K562 (cell line): ENCODE data around the gene COX5A. TPM values are rescaled to one million over a fixed set of nuclear protein-coding genes. Genes with fewer than 3 reads are reported as not detected.
A peak's percentile ranks its signal among the peaks of the same experiment; 100 is the strongest.

ENCODE experiments used
- E4F1 ChIP-seq: fragments of 250-450 bp; sonication (Bioruptor Pico); IDR thresholded peaks from 2 replicates; pipeline ENCODE4 v1.5.0; 2021; ENCODE audit warnings: mild to moderate bottlenecking, borderline replicate concordance
- FUS ChIP-seq: fragments of 200-400 bp; formaldehyde crosslinking; optimal IDR thresholded peaks from 2 replicates; pipeline ENCODE3; 2017; ENCODE audit warnings: low read depth, low read length
- HES1 ChIP-seq: fragments of 450-650 bp; IDR thresholded peaks from 2 replicates; pipeline ENCODE4 v1.6.1; 2016; ENCODE audit warnings: low read depth, mild to moderate bottlenecking, moderate library complexity
- MCM5 ChIP-seq: fragments of 450-650 bp; IDR thresholded peaks from 2 replicates; pipeline ENCODE4 v1.6.1; 2016; ENCODE audit warnings: low read depth
- PHTF2 ChIP-seq: fragments of 250-450 bp; sonication (Bioruptor Pico); IDR thresholded peaks from 2 replicates; pipeline ENCODE4 v1.5.0; 2021; ENCODE audit warnings: mild to moderate bottlenecking
- POLR2G ChIP-seq: fragments of 200-400 bp; formaldehyde crosslinking; IDR thresholded peaks from 2 replicates; pipeline ENCODE4 v1.6.1; 2017; ENCODE audit warnings: low read depth, mild to moderate bottlenecking, antibody characterized with exemption, low read length, moderate library complexity
- RFX7 ChIP-seq: fragments of 250-450 bp; sonication (Bioruptor Pico); IDR thresholded peaks from 2 replicates; pipeline ENCODE4 v1.5.1; 2021; ENCODE audit warnings: mild to moderate bottlenecking
- SMAD4 ChIP-seq: fragments of 250-450 bp; sonication (Bioruptor Pico); conservative IDR thresholded peaks from 2 replicates; pipeline ENCODE4 v1.8.0; 2021; ENCODE audit warnings: inconsistent platforms, mild to moderate bottlenecking, moderate library complexity
- TARDBP ChIP-seq: fragments of 450-650 bp; IDR thresholded peaks from 2 replicates; pipeline ENCODE4 v1.6.1; 2016
- ZFX ChIP-seq: sonication (generic); formaldehyde crosslinking; IDR thresholded peaks from 2 replicates; pipeline ENCODE4 v1.8.0; 2022; ENCODE audit warnings: mild to moderate bottlenecking, missing genetic modification reagents, moderate library complexity
- ZNF217 ChIP-seq: sonication (generic); formaldehyde crosslinking; IDR thresholded peaks from 2 replicates; pipeline ENCODE4 v1.8.0; 2022; ENCODE audit warnings: mild to moderate bottlenecking, missing genetic modification reagents
- ZNF445 ChIP-seq: fragments of 250-450 bp; sonication (Bioruptor Pico); IDR thresholded peaks from 2 replicates; pipeline ENCODE4 v1.4.0; 2020; ENCODE audit warnings: low read depth, mild to moderate bottlenecking, moderate library complexity
- ZNF584 ChIP-seq: fragments of 200-800 bp; sonication (Bioruptor generic); IDR thresholded peaks from 2 replicates; pipeline ENCODE4 v1.6.1; 2016; ENCODE audit warnings: low read depth, mild to moderate bottlenecking, missing genetic modification characterization, missing compliant biosample characterization
- ZNF740 ChIP-seq, 3 experiments: fragments of 200-800 bp in 1 of 3; sonication (Bioruptor generic) in 1 of 3; sonication (generic) in 1 of 3; formaldehyde crosslinking in 1 of 3; IDR thresholded peaks; 2 replicates each; pipeline versions ENCODE4 v1.6.1 to v1.8.0; 2016 to 2022; ENCODE audit warnings: mild to moderate bottlenecking in 2 of 3, missing compliant biosample characterization in 2 of 3, missing genetic modification characterization in 2 of 3, missing genetic modification reagents in 1 of 3
- polyA plus RNA-seq, 8 experiments: library from polyadenylated mRNA; depleted of rRNA in 4 of 8; stranded (reverse) in 5 of 8; unstranded in 3 of 8; fragments of >200 nt; fragmentation: Nextera tagmentation in 2 of 8; fragmentation: Illumina TruSeq in 1 of 8; extraction: Ambion mirVana in 2 of 8; extraction: Trizol in 1 of 8; gene quantifications; 2 replicates each; pipeline versions ENCODE4 v1.2.1 to v1.2.3, GENCODE V29; 2011 to 2014; ENCODE audit warnings: inconsistent platforms in 1 of 8, missing spikeins in 1 of 8
- total RNA-seq, 7 experiments: library from RNA; depleted of rRNA in 6 of 7; stranded (reverse); fragments of >200 nt in 6 of 7; fragmentation: Illumina TruSeq in 2 of 7; extraction: Trizol in 2 of 7; gene quantifications; 2 replicates each; pipeline versions ENCODE4 v1.2.1 to v1.2.3, GENCODE V29; 2011 to 2021; ENCODE audit warnings: low replicate concordance in 1 of 7
- TF ChIP-seq, protein P1 (sequence below): fragments of 250-450 bp; sonication (Bioruptor Pico); IDR thresholded peaks from 2 replicates; pipeline ENCODE4 v1.5.0; 2021; ENCODE audit warnings: mild to moderate bottlenecking, moderate library complexity

Gene COX5A
- total and polyA plus RNA-seq, 9 of the 15 experiments (the other 6 are each of a cell fraction or from before 2014, with no cell fraction given) = 86.8 to 553 (median 371) TPM

DNA sequence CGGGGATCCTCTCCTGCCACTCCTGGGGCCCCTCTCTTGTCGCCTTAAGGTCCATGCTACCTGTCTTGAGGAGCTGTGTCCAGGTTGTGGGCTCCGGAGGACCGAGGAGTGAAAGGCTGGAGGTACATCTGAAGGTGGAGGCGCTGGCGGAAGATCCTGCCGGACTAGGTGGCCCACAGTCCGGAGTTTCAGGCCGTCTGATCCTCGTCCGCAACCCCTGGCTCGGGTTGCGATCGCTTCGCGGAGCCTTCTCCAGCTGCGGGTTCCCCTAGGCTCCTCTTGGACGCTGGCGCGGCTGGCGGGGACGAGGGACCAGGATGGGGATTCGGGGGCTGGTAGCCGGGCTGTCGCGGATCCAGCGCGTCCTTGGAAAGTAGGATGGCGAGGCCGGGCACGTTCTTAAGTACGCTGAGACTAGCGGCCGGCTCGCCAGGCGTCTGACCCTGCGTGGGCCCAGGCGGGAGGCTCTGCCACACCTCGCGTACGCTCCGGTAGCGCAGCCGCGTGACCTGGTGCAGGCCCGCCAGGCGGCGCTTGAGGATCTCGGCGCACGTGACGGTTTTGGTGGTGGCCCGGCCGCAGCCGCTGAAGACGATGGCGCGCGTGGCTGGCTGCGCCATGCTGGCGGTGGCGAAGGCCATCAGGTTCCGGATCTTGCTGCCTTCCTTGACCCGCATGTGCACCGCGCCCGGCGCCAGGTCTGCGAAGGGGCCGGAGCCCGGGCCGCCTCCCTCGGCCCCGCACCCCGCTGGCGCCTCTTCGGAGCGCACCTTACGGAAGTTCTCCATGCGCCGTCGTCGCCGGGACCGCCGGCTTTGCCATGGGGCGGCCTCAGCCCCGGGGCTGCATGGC is 18.1 kb upstream of the COX5A start (continued):
- TF ChIP-seq, protein P1, sequence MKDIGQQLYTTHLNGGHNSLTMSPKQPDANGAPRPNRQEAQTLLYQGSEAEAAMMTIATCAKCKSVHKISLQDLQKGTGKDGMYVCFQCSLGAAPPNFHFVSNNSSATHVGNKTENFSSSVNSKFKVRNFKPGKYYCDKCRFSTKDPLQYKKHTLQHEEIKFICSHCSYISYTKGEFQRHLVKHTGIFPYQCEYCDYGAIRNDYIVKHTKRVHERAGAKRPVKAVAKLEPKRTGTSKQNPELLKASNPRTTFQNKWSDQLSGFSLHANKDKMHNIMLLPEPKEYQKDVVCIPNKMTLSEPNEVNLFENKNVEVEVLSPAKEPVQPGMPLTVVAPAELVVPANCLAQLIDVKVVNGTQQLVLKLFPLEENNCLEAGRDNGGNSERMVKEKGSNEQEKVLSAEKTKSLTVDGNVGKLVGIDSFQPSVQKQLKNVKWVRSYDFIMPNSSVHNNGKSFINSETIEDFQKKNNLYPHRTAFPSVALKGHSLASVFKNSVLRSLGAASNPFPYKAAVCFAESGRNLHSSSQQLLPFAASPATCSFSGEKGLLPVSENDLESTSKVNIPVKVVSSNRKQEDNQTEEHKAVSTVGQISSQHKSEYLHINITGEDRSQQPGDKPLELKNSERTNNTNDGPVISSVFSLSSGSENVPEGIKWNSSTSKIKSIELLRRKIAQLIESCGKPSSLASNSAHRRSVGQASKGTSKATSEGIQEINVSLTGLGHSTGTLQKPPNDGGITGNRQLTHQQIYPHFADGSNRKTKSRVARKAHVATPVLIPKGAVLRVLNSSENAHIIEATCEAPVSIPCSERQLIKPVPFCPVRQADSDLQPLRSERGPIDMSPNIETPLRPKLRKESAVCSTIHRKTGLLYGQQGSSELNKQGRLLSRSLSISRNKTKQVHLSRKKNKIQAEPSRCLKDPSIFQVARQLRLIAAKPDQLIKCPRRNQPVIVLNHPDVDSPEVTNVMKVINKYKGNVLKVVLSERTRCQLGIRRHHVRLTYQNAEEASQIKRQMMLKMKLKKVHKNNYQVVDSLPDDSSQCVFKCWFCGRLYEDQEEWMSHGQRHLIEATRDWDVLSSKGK (CRISPR knock-in tag) = no peak
- TF ChIP-seq RFX7 (CRISPR knock-in tag) (no peak), TARDBP (peak; percentile 49; the same call in 1 of the 2 replicates), E4F1 (no peak), ZNF217 (CRISPR knock-in tag) (peak; percentile 97), ZNF740 (CRISPR knock-in tag; IDR thresholded peaks at IDR 0.05) (peak; percentile 88), ZNF740 (tag; IDR thresholded peaks at IDR 0.05) (no peak), ZFX (CRISPR knock-in tag) (peak; percentile 99), POLR2G (no peak; the same call in 1 of the 2 replicates), PHTF2 (no peak), ZNF584 (CRISPR knock-in tag) (0 out of 2 replicates have a peak, but pooled peaks have one; percentile 43), FUS (peak; percentile 86), HES1 (0 out of 2 replicates have a peak, but pooled peaks have one; percentile 16), ZNF445 (CRISPR knock-in tag) (no peak), MCM5 (no peak), SMAD4 (CRISPR knock-in tag) (peak; percentile 89)
